ENCODE measurements around the gene SRRM4.

SRRM4 gene

GRCh38 chr12:119171691-119172425 is 190.5 kb downstream of the SRRM4 start:
- no peak for DNase-seq

GRCh38 chr12:119175081-119175480 is 193.7 kb downstream of the SRRM4 start:
- no peak for DNase-seq

GRCh38 chr12:119176267-119177055 is 195.1 kb downstream of the SRRM4 start:
- DNase-seq = peak; percentile 67

GRCh38 chr12:119177056-119177325 is 195.7 kb downstream of the SRRM4 start:
- no peak for DNase-seq

- no peak for DNase-seq
These were observed 196.5 kb downstream of the SRRM4 start for GRCh38 chr12:119177724-119178380.

- peak; percentile 81 for DNase-seq
These were observed 197.4 kb downstream of the SRRM4 start, which contains the start of gene HSPB8 for GRCh38 chr12:119178544-119179334. Gene HSPB8 (plus strand): TSS chr12:119178931. CDS start chr12:119179313, 382 bp downstream.

GRCh38 chr12:119179335-119180021 is 198.1 kb downstream of the SRRM4 start:
- DNase-seq = no peak

- DNase-seq = no peak
These were observed 199.2 kb downstream of the SRRM4 start for GRCh38 chr12:119180380-119181040.

GRCh38 chr12:119181202-119181601 is 199.9 kb downstream of the SRRM4 start:
- no peak for DNase-seq

GRCh38 chr12:119181944-119182343 is 200.6 kb downstream of the SRRM4 start:
- no peak for DNase-seq

GRCh38 chr12:119182701-119183493 is 201.6 kb downstream of the SRRM4 start:
- no peak for DNase-seq

GRCh38 chr12:119183942-119184695 is 202.8 kb downstream of the SRRM4 start:
- DNase-seq = no peak

GRCh38 chr12:119195256-119195655 is 213.9 kb downstream of the SRRM4 start:
- DNase-seq = no peak

- no peak for DNase-seq
These were observed 217.1 kb downstream of the SRRM4 start for GRCh38 chr12:119198440-119198839.

- DNase-seq = no peak
These were observed 219.3 kb downstream of the SRRM4 start for GRCh38 chr12:119200601-119201000.

- DNase-seq = peak; percentile 61
These were observed 220.6 kb downstream of the SRRM4 start for GRCh38 chr12:119201789-119202543.

GRCh38 chr12:119202544-119202943 is 221.2 kb downstream of the SRRM4 start:
- DNase-seq = no peak

- no peak for DNase-seq
These were observed 222.8 kb downstream of the SRRM4 start for GRCh38 chr12:119204131-119204530.

GRCh38 chr12:119204671-119205285 is 223.4 kb downstream of the SRRM4 start:
- DNase-seq = no peak

Data from DMS153 (cell line).